Osteoblast (primary cell): ENCODE data around the gene LRRC4B. TPM values are rescaled to one million over a fixed set of nuclear protein-coding genes. Genes with fewer than 3 reads are reported as not detected.

Experiments used
- DNase-seq: peaks from one replicate; pipeline ENCODE4 v3.0.0; 2011; ENCODE audit warnings: low spot score, mixed read lengths; ENCODE audit not compliant: insufficient read length; ENCODE audit errors: missing footprints
- H2AFZ ChIP-seq: 2 replicates; pipeline ENCODE4 v1.6.0; 2011; ENCODE audit warnings: mild to moderate bottlenecking, low read length
- H3K27ac ChIP-seq: 2 replicates; pipeline ENCODE4 v1.5.1; 2011; ENCODE audit warnings: mild to moderate bottlenecking, low read depth, low read length, moderate library complexity
- H3K27me3 ChIP-seq: 2 replicates; pipeline ENCODE4 v1.6.0; 2012; ENCODE audit warnings: mild to moderate bottlenecking, control low read depth, inconsistent platforms, low read length, moderate library complexity; ENCODE audit not compliant: insufficient read depth
- H3K36me3 ChIP-seq: 2 replicates; pipeline ENCODE4 v1.5.1; 2011; ENCODE audit warnings: mild to moderate bottlenecking, low read length, control low read depth, moderate library complexity; ENCODE audit not compliant: insufficient read depth
- H3K4me1 ChIP-seq: 2 replicates; pipeline ENCODE4 v1.5.1; 2011; ENCODE audit warnings: mild to moderate bottlenecking, low read length, control low read depth, moderate library complexity; ENCODE audit not compliant: insufficient read depth
- H3K4me2 ChIP-seq: 2 replicates; pipeline ENCODE4 v1.6.0; 2011; ENCODE audit warnings: mild to moderate bottlenecking, low read length; ENCODE audit not compliant: insufficient read depth
- H3K4me3 ChIP-seq: fragments of 200-600 bp; sonication (generic); 3 replicates; pipeline ENCODE4 v1.5.1; 2012; ENCODE audit warnings: mild to moderate bottlenecking, low read length, inconsistent platforms; ENCODE audit not compliant: insufficient read depth
- H3K79me2 ChIP-seq: 2 replicates; pipeline ENCODE4 v1.6.0; 2012; ENCODE audit warnings: mild to moderate bottlenecking, low read length, control low read depth, inconsistent platforms; ENCODE audit not compliant: insufficient read depth
- H3K9me3 ChIP-seq: 2 replicates; pipeline ENCODE4 v1.5.1; 2011; ENCODE audit warnings: low read depth, low read length, control low read depth
- H4K20me1 ChIP-seq: 2 replicates; pipeline ENCODE4 v1.6.0; 2012; ENCODE audit warnings: mild to moderate bottlenecking, low read length, control low read depth; ENCODE audit not compliant: insufficient read depth
- CTCF ChIP-seq: IDR thresholded peaks from 2 replicates; pipeline ENCODE4 v1.5.1; 2011; ENCODE audit warnings: mild to moderate bottlenecking, low read depth, low read length, moderate library complexity; ENCODE audit errors: extremely low read depth
- total RNA-seq: library from RNA; depleted of rRNA; stranded (reverse); fragments of >200 nt; gene quantifications from 2 replicates; pipeline ENCODE4 v1.2.3, GENCODE V29; 2012

LRRC4B gene
- total RNA-seq, 1 donor: not detected

- Histone ChIP-seq H3K79me2 (no peaks in the 10 kb centered on the region), H2AFZ (no peak overlapping the region), H3K4me2 (no peak overlapping the region), H3K4me3 (no peak overlapping the region), H4K20me1 (no peaks in the 10 kb centered on the region), H3K9me3 (no peaks in the 10 kb centered on the region), H3K4me1 (no peaks in the 10 kb centered on the region), H3K27ac (no peak overlapping the region), H3K27me3 (peaks cover 5% of the 10 kb centered on the region), H3K36me3 (no peaks in the 10 kb centered on the region)
- no peak for TF ChIP-seq CTCF
- no peak for DNase-seq
These were observed 66.4 kb downstream of the LRRC4B start for GRCh38 chr19:50501568-50502475.

- no peak overlapping the region for H3K4me2 ChIP-seq
- H3K9me3 ChIP-seq: no peaks in the 10 kb centered on the region
- H3K36me3 ChIP-seq: no peaks in the 10 kb centered on the region
- no peak for TF ChIP-seq CTCF
- no peak for DNase-seq
- H3K27ac ChIP-seq: no peak overlapping the region
- H3K79me2 ChIP-seq: no peaks in the 10 kb centered on the region
- H3K4me3 ChIP-seq: no peak overlapping the region
- no peak overlapping the region for H2AFZ ChIP-seq
- H3K27me3 ChIP-seq: peaks cover 5% of the 10 kb centered on the region
- no peaks in the 10 kb centered on the region for H4K20me1 ChIP-seq
- H3K4me1 ChIP-seq: no peaks in the 10 kb centered on the region
These were observed 67.1 kb downstream of the LRRC4B start for GRCh38 chr19:50501186-50501567.

GRCh38 chr19:50500753-50501151 lies 67.5 kb downstream of the LRRC4B start:
- no peak for TF ChIP-seq CTCF
- H3K27me3 ChIP-seq: peaks cover 5% of the 10 kb centered on the region
- H3K79me2 ChIP-seq: no peaks in the 10 kb centered on the region
- no peak overlapping the region for H3K27ac ChIP-seq
- no peaks in the 10 kb centered on the region for H3K9me3 ChIP-seq
- no peak overlapping the region for H2AFZ ChIP-seq
- no peaks in the 10 kb centered on the region for H3K36me3 ChIP-seq
- H3K4me1 ChIP-seq: no peaks in the 10 kb centered on the region
- no peak for DNase-seq
- no peaks in the 10 kb centered on the region for H4K20me1 ChIP-seq
- H3K4me2 ChIP-seq: no peak overlapping the region
- no peak overlapping the region for H3K4me3 ChIP-seq

GRCh38 chr19:50500060-50500752 lies 68.0 kb downstream of the LRRC4B start:
- Histone ChIP-seq H3K4me2 (no peak overlapping the region), H3K4me3 (no peak overlapping the region), H3K79me2 (no peaks in the 10 kb centered on the region), H2AFZ (no peak overlapping the region), H3K4me1 (no peaks in the 10 kb centered on the region), H3K9me3 (no peaks in the 10 kb centered on the region), H3K36me3 (no peaks in the 10 kb centered on the region), H3K27me3 (peaks cover 5% of the 10 kb centered on the region), H3K27ac (no peak overlapping the region), H4K20me1 (no peaks in the 10 kb centered on the region)
- no peak for DNase-seq
- no peak for TF ChIP-seq CTCF
